ENCODE measurements around the gene APP. TPM values are rescaled to one million over a fixed set of nuclear protein-coding genes. Genes with fewer than 3 reads are reported as not detected.

Gene APP
- total RNA-seq: 185 TPM

- ATAC-seq: peak; percentile 92
These were observed at the start of gene APP for GRCh38 chr21:26170471-26171257. APP (minus strand) TSS chr21:26170770; CDS start chr21:26170620, 150 bp downstream.

- ATAC-seq: no peak
These were observed 41.6 kb upstream of the APP start for GRCh38 chr21:26212220-26212619.

GRCh38 chr21:26210614-26211013, 40.0 kb upstream of the APP start:
- no peak for ATAC-seq

GRCh38 chr21:26207021-26207420, 36.5 kb upstream of the APP start:
- ATAC-seq: no peak

GRCh38 chr21:26199456-26199855, 28.9 kb upstream of the APP start:
- ATAC-seq: peak; percentile 57

- no peak for ATAC-seq
These were observed 25.1 kb upstream of the APP start for GRCh38 chr21:26195708-26196107.

GRCh38 chr21:26194811-26195251, 24.3 kb upstream of the APP start:
- ATAC-seq: no peak

GRCh38 chr21:26194326-26194725, 23.8 kb upstream of the APP start:
- no peak for ATAC-seq

- ATAC-seq: no peak
These were observed 21.0 kb upstream of the APP start for GRCh38 chr21:26191609-26192008.

- no peak for ATAC-seq
These were observed 17.9 kb upstream of the APP start for GRCh38 chr21:26188422-26188821.

- ATAC-seq: no peak
These were observed 14.9 kb upstream of the APP start for GRCh38 chr21:26185446-26185845.

GRCh38 chr21:26185021-26185420, 14.5 kb upstream of the APP start:
- no peak for ATAC-seq

GRCh38 chr21:26179501-26179900, 8.9 kb upstream of the APP start:
- ATAC-seq: no peak

GRCh38 chr21:26177746-26178426, 7.3 kb upstream of the APP start:
- no peak for ATAC-seq

GRCh38 chr21:26177187-26177586, 6.6 kb upstream of the APP start:
- peak; percentile 55 for ATAC-seq

- ATAC-seq: no peak
These were observed 909 bp upstream of the APP start for GRCh38 chr21:26171258-26172100.

- peak; percentile 57 for ATAC-seq
These were observed 729 bp downstream of the APP start for GRCh38 chr21:26169611-26170470.

- ATAC-seq: peak; percentile 45
These were observed 1.4 kb downstream of the APP start for GRCh38 chr21:26169061-26169610.

- no peak for ATAC-seq
These were observed 2.2 kb downstream of the APP start for GRCh38 chr21:26168371-26168770.

- ATAC-seq: no peak
These were observed 3.0 kb downstream of the APP start for GRCh38 chr21:26167593-26167992.

GRCh38 chr21:26165331-26165730, 5.2 kb downstream of the APP start:
- ATAC-seq: no peak

- ATAC-seq: no peak
These were observed 6.3 kb downstream of the APP start for GRCh38 chr21:26164311-26164710.
